Testis (tissue), 3 donors: ENCODE data around the gene SBK2. TPM values are rescaled to one million over a fixed set of nuclear protein-coding genes. Genes with fewer than 3 reads are reported as not detected.

ENCODE experiments used
- DNase-seq: peaks from one replicate; pipeline ENCODE4 v3.0.0-alpha.2; 2019
- H3K27ac ChIP-seq, 2 donors: fragments of 200-600 bp; sonication (generic); one replicate each; pipeline ENCODE4 v1.5.1; 2019
- H3K27me3 ChIP-seq: fragments of 200-600 bp; sonication (generic); one replicate; pipeline ENCODE4 v1.5.1; 2019
- H3K36me3 ChIP-seq: fragments of 200-600 bp; sonication (generic); one replicate; pipeline ENCODE4 v1.5.1; 2017; ENCODE audit warnings: low read depth; ENCODE audit errors: missing control alignments
- H3K4me1 ChIP-seq: fragments of 200-600 bp; sonication (generic); one replicate; pipeline ENCODE4 v1.5.1; 2019
- H3K4me3 ChIP-seq, 2 donors: fragments of 200-600 bp; sonication (generic); one replicate each; pipeline ENCODE4 v1.5.1; 2017 to 2019
- H3K9me3 ChIP-seq: fragments of 200-600 bp; sonication (generic); one replicate; pipeline ENCODE4 v1.5.1; 2017
- POLR2A ChIP-seq: fragments of 450-650 bp; IDR thresholded peaks from one replicate; pipeline ENCODE4 v1.6.1; 2017; ENCODE audit warnings: antibody characterized with exemption, mild to moderate bottlenecking, moderate library complexity
- WGBS, 2 donors: methylation state at CpG; one replicate each; pipeline ENCODE4 v1.1.5; 2018; 5-methylcytosine and 5-hydroxymethylcytosine counted together
- intact Hi-C: fragments of 100-400 bp; cut with DNase I; formaldehyde crosslinking; loops from one replicate; pipeline ENCODE4 v1.15.1; 2023; ENCODE audit warnings: low total_unique reads
- polyA plus RNA-seq: library from polyadenylated mRNA; stranded (reverse); fragments of 350-450 nt; fragmentation: Illumina TruSeq; extraction: RNeasy Lipid Tissue Mini Kit (QIAGEN cat#74804); gene quantifications from one replicate; pipeline ENCODE4 v1.2.3, GENCODE V29; 2014; ENCODE audit warnings: low read depth, low replicate concordance; ENCODE audit not compliant: insufficient read depth
- total RNA-seq, 2 donors: library from RNA; depleted of rRNA; stranded (reverse); fragments of >200 nt; gene quantifications; one replicate each; pipeline ENCODE4 v1.2.3, GENCODE V29; 2016
- TF ChIP-seq, protein P1 (sequence below), 3 experiments: fragments of 450-650 bp in 2 of 3; fragments of 200-600 bp in 1 of 3; sonication (generic) in 1 of 3; IDR thresholded peaks; one replicate each; pipeline ENCODE4 v1.5.1; 2016 to 2019; ENCODE audit warnings: antibody characterized with exemption in 3 of 3, mild to moderate bottlenecking in 2 of 3, moderate library complexity in 1 of 3

Gene SBK2
- total and polyA plus RNA-seq, 3 donors from 2014 or later: 0.87 to 1.3 (median 0.99) TPM

DNA sequence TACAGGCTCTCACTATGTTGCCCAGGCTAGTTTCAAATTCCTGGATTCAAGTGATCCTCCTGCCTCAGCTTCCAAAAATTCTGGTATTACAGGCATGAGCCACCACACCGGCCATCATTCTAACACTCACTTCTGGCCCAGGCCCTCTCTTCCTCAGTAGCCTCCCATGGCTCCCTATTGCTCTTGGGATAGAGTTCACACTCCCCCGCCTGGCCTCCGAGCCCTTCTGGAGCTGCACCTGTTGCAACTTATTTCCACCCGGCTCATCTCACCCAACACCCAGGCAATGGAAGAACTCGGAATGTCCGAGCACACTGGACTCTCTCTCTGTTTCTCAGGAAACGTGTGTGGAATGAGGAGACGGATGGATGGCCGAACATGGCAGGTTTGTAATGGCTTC, 17.4 kb upstream of the SBK2 start:
- no peaks in the 10 kb centered on the region for H3K27me3 ChIP-seq
- WGBS, 2 donors: 92 to 94% methylated on average over 9 of the region's 9 CpGs
- intact Hi-C loops: no loop called here

GRCh38 chr19:55553217-55554182, 16.6 kb upstream of the SBK2 start:
- Histone ChIP-seq H3K4me3 (no peak overlapping the region), H3K27ac (no peak overlapping the region), H3K9me3 (no peaks in the 10 kb centered on the region), H3K4me1 (no peaks in the 10 kb centered on the region), H3K27me3 (no peaks in the 10 kb centered on the region), H3K36me3 (no peaks in the 10 kb centered on the region)
- intact Hi-C loops: no loop called here
- WGBS, 2 donors: 67 to 75% methylated on average over 13 of the region's 13 CpGs
- DNase-seq: no peak
- TF ChIP-seq, protein P1, sequence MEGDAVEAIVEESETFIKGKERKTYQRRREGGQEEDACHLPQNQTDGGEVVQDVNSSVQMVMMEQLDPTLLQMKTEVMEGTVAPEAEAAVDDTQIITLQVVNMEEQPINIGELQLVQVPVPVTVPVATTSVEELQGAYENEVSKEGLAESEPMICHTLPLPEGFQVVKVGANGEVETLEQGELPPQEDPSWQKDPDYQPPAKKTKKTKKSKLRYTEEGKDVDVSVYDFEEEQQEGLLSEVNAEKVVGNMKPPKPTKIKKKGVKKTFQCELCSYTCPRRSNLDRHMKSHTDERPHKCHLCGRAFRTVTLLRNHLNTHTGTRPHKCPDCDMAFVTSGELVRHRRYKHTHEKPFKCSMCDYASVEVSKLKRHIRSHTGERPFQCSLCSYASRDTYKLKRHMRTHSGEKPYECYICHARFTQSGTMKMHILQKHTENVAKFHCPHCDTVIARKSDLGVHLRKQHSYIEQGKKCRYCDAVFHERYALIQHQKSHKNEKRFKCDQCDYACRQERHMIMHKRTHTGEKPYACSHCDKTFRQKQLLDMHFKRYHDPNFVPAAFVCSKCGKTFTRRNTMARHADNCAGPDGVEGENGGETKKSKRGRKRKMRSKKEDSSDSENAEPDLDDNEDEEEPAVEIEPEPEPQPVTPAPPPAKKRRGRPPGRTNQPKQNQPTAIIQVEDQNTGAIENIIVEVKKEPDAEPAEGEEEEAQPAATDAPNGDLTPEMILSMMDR (IDR thresholded peaks at IDR 0.05): no peak
- no peak for TF ChIP-seq POLR2A

More for the DNA sequence above, 17.4 kb upstream of the SBK2 start:
- TF ChIP-seq POLR2A: no peak
- TF ChIP-seq, protein P1 (IDR thresholded peaks at IDR 0.05): no peak
- Histone ChIP-seq H3K9me3 (no peaks in the 10 kb centered on the region), H3K36me3 (no peaks in the 10 kb centered on the region), H3K27ac (no peak overlapping the region), H3K4me3 (no peak overlapping the region), H3K4me1 (no peaks in the 10 kb centered on the region)
- no peak for DNase-seq

- intact Hi-C loops: no loop called here
- H3K36me3 ChIP-seq: no peaks in the 10 kb centered on the region
- WGBS, 2 donors: 55 to 65% methylated on average over 13 of the region's 13 CpGs
- no peaks in the 10 kb centered on the region for H3K27me3 ChIP-seq
- H3K4me1 ChIP-seq: no peaks in the 10 kb centered on the region
- TF ChIP-seq, protein P1 (IDR thresholded peaks at IDR 0.05): no peak
- TF ChIP-seq POLR2A: no peak
- no peak for DNase-seq
- no peak overlapping the region for H3K4me3 ChIP-seq
- H3K9me3 ChIP-seq: no peaks in the 10 kb centered on the region
- H3K27ac ChIP-seq: no peak overlapping the region
Observed at GRCh38 chr19:55552620-55553019, 15.7 kb upstream of the SBK2 start.

DNA sequence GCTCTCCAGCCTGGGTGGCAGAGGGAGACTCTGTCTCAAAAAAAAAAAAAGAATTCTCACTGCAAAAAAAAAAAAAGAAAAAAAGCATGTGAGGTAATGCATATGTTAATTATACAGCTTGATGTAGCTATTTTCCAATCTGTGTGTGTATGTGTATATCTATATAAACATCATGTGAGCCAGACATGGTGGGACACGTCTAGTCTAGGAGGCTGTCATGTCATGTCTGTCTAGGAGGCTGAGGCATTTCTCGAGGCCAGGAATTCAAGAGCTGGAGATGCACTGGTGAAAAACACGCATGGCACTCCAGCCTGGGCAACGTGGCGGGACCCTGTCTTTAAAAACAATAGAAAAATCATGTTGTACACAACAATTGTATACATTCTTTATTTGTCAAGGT, 15.3 kb upstream of the SBK2 start:
- Histone ChIP-seq H3K27ac (no peak overlapping the region), H3K4me1 (no peaks in the 10 kb centered on the region), H3K9me3 (no peaks in the 10 kb centered on the region), H3K27me3 (no peaks in the 10 kb centered on the region), H3K36me3 (no peaks in the 10 kb centered on the region), H3K4me3 (no peak overlapping the region)
- intact Hi-C loops: no loop called here
- WGBS, 2 donors: 79 to 81% methylated on average over 5 of the region's 5 CpGs
- TF ChIP-seq POLR2A: no peak
- TF ChIP-seq, protein P1 (IDR thresholded peaks at IDR 0.05): no peak
- DNase-seq: no peak

- Histone ChIP-seq H3K27me3 (no peaks in the 10 kb centered on the region), H3K4me3 (peak overlapping the region; percentile 7 to 9), H3K4me1 (no peaks in the 10 kb centered on the region), H3K9me3 (no peaks in the 10 kb centered on the region), H3K36me3 (no peaks in the 10 kb centered on the region), H3K27ac (no peak overlapping the region)
- TF ChIP-seq, protein P1 (IDR thresholded peaks at IDR 0.05): no peak
- TF ChIP-seq POLR2A: no peak
- intact Hi-C loops: no loop called here
- DNase-seq: no peak
- 43 to 45% methylated on average over 7 of the region's 7 CpGs for WGBS, 2 donors
Observed at GRCh38 chr19:55550321-55550650, 13.4 kb upstream of the SBK2 start.
